ENCODE results near the gene GFOD1.
A peak's percentile ranks its signal among the peaks of the same experiment; 100 is the strongest.

Gene GFOD1

DNA sequence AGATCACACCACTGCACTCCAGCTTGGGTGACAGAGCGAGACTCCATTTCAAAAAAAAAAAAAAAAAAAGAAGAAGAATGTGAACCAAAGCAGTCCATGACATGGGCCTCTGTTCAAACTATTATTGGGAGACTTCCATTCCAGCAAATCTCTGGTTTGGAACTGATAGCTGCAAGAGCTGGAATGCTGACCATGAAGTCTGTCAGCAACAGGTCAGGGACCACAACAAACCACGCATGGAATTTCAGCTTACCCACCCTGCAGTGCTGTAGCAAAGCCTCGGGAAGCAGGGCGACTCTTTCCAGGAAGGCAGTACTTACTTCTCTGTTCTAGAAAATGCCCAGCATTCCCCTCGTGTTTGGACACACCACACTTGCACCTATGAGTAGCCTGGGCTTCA is 125.0 kb downstream of the GFOD1 start:
- TF ChIP-seq, protein P1, sequence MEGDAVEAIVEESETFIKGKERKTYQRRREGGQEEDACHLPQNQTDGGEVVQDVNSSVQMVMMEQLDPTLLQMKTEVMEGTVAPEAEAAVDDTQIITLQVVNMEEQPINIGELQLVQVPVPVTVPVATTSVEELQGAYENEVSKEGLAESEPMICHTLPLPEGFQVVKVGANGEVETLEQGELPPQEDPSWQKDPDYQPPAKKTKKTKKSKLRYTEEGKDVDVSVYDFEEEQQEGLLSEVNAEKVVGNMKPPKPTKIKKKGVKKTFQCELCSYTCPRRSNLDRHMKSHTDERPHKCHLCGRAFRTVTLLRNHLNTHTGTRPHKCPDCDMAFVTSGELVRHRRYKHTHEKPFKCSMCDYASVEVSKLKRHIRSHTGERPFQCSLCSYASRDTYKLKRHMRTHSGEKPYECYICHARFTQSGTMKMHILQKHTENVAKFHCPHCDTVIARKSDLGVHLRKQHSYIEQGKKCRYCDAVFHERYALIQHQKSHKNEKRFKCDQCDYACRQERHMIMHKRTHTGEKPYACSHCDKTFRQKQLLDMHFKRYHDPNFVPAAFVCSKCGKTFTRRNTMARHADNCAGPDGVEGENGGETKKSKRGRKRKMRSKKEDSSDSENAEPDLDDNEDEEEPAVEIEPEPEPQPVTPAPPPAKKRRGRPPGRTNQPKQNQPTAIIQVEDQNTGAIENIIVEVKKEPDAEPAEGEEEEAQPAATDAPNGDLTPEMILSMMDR (IDR thresholded peaks at IDR 0.05; ENCODE audit: borderline replicate concordance, control extremely low read depth, extremely low read depth, insufficient read depth, missing control alignments) = no peak
- no peak for DNase-seq (ENCODE audit: low spot score)
- in situ Hi-C loops (cut with MboI; ENCODE audit: low sequenced_read_pairs, unreplicated experiment) = no loop called here

DNA sequence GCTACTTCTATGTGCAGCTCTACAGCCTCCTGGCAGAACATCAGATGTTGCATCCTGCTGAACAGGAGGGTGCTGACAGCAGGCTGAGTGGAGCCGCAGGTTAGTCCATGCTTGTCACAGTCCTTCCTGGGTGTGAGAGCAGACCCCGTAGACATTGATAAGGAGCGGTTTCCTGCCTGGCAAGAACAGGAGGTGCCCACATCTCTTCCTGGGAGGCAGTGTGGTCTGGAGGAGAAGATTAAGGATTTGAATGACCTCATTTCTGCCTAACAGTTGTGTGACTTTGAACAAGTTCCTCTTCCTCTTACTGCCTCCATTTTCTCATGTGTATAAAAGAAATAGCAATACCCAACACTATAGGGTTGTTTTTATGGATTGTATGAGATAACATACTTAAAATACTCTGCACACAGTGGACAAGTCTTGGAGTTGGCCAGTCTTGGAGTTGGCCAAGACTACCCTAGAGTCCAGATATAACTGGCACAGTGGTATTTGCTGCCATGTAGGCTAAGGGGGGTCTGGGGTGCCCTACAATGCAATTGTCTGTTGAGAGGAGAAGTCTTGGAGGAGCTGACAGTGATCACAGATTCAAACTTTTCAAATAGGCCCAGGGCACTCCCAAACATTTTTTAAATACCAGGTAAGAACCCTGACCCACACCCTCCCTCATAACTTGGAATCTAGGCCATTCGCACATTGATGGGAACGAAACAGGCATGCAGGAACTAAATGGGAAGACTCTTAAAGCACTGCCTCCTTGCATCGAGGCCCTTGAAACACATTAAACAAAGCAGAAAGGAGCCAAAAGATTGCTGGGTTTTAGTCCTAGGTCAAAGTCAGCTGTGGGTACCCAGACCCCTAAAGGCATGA is 126.5 kb downstream of the GFOD1 start:
- TF ChIP-seq, protein P1 (IDR thresholded peaks at IDR 0.05; ENCODE audit: borderline replicate concordance, control extremely low read depth, extremely low read depth, insufficient read depth, missing control alignments) = no peak
- in situ Hi-C loops (cut with MboI; ENCODE audit: low sequenced_read_pairs, unreplicated experiment) = no loop called here
- DNase-seq (ENCODE audit: low spot score) = no peak

DNA sequence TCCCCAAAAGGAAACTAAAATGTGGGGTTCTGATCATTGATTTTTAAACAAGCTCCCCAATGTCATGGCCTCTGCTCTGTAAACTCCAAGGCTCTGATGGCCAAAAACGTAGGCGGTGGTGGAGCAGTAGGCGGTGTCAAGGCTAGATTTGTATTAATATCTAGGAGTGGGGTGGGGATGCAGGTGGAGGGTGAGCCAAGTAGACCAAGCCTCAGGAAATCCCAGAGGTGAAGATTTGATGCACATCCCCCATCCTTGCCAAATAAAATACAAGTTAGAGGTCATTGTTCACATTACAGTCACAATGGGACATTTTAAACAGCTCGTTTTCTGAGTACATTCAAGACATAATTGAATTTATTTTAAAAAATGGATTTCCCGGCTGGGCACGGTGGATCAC is 128.1 kb downstream of the GFOD1 start:
- in situ Hi-C loops (cut with MboI; ENCODE audit: low sequenced_read_pairs, unreplicated experiment) = no loop called here
- TF ChIP-seq, protein P1 (IDR thresholded peaks at IDR 0.05; ENCODE audit: borderline replicate concordance, control extremely low read depth, extremely low read depth, insufficient read depth, missing control alignments) = no peak
- DNase-seq (ENCODE audit: low spot score) = no peak

DNA sequence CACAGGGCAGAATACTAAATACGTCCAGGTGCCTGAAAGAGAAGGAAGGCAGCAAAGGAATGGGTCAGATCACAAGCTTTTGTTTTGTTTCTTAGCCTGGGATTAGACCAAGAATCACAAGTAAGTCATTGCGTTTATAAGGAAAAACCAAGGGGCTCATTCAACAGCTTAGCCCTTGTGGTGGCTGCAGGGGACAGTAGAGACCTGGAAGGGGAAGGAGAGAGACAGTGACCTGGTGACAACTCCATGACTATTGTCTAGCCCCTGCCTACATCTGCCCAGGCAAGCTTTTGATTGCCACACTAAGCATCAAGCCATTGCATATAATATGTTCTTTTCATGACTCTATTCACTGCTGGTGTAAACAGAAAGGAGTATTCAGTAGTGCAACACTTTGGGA is 128.9 kb downstream of the GFOD1 start:
- in situ Hi-C loops (cut with MboI; ENCODE audit: low sequenced_read_pairs, unreplicated experiment) = no loop called here
- DNase-seq (ENCODE audit: low spot score) = no peak
- TF ChIP-seq, protein P1 (IDR thresholded peaks at IDR 0.05; ENCODE audit: borderline replicate concordance, control extremely low read depth, extremely low read depth, insufficient read depth, missing control alignments) = no peak

DNA sequence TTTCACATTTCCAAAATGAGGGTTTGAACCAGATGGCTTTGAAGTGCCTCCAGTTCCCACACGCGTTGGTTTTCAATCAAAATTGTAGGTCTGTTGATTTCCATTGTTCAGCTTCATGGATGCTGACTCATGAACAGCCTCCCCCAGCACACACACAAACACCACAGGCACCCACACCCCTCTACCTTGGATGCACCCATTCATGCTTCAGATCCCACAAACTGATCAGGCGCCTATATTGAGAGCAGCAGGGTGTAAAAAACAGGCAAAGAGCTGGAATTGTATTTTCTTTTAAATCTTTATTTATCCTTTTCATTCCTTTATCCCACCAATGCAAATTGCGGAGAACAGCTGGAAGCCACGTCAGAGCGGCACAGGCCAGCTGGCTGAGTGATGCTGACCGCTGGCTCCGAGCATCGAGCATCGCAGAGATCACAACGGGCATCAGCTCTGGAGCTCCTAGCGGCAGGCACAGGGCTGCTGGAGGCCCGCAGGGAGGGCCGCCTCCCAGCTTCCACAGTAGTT is 129.8 kb downstream of the GFOD1 start:
- in situ Hi-C loops (cut with MboI; ENCODE audit: low sequenced_read_pairs, unreplicated experiment) = no loop called here
- TF ChIP-seq, protein P1 (IDR thresholded peaks at IDR 0.05; ENCODE audit: borderline replicate concordance, control extremely low read depth, extremely low read depth, insufficient read depth, missing control alignments) = no peak
- DNase-seq (ENCODE audit: low spot score) = no peak

DNA sequence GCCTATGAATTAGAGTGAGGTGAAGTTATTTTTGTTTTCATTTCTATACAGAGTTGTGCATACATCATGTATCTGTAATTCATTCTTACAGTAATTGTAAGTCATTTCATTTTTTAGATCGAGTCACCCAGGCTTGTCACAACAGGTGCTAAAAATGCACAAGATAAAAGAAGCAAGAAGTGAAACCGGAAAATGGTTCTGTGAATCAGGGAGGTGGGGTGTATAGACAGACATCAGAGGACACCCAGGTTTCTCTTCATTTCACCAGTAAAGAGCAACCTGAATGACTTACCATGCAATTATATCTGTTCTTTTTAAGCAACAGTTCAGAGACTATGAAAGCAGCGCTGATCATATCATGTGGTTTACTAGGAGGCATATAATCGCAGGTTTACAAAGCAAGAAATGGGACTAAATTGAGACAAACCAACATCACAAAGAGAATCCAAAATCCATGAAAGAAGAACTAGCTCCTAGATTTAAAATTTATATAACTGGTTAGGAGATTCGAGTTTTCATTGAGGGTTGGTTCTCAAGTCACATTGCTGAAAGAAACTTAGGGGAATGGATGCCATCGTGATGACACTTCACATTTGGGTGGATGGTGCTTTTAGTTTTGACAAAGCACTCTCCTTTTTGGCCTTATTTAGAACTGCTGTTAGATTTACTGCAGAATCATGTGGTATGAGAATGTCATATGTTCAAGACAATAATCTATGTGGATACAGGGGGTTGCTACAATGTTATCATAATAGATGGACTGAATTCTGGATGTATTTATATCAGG is 131.2 kb downstream of the GFOD1 start:
- in situ Hi-C loops (cut with MboI; ENCODE audit: low sequenced_read_pairs, unreplicated experiment) = no loop called here
- DNase-seq (ENCODE audit: low spot score) = peak; percentile 79
- TF ChIP-seq, protein P1 (IDR thresholded peaks at IDR 0.05; ENCODE audit: borderline replicate concordance, control extremely low read depth, extremely low read depth, insufficient read depth, missing control alignments) = no peak
